NCI-H2107 treated with DMSO at 0.1 percent for 48 hours (cell line): ENCODE results near the gene FDCSP.
"Not testable (repeated sequence)": the region's sequence is repeated elsewhere in the genome, so short reads cannot be mapped to it uniquely, and the experiment has no call there.

Experiments
- DNase-seq: peaks from one replicate; lab custom pipeline; 2025; ENCODE audit not compliant: unreplicated experiment; lab: John Stamatoyannopoulos, UW

The FDCSP gene

DNA sequence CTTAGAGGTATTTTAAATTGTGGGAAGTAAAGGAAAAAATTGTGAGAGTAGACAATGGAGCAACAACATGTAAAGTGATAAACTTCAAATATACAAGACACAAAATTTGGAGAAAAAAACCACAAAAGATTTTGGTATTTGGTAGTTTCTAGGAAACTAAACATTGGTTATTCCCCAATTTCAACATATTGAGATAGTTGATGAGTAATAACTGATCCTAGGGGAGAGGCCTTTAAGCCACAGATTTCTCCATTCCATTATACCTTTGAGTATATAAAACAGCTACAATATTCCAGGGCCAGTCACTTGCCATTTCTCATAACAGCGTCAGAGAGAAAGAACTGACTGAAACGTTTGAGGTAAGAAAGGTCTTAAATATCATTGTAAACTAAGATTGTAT is at the start of gene FDCSP:
Gene FDCSP (plus strand): TSS at position 301 of the 400 bp plus-strand sequence. CDS start 5,071 bp downstream, outside the sequence.
- no peak for DNase-seq

DNA sequence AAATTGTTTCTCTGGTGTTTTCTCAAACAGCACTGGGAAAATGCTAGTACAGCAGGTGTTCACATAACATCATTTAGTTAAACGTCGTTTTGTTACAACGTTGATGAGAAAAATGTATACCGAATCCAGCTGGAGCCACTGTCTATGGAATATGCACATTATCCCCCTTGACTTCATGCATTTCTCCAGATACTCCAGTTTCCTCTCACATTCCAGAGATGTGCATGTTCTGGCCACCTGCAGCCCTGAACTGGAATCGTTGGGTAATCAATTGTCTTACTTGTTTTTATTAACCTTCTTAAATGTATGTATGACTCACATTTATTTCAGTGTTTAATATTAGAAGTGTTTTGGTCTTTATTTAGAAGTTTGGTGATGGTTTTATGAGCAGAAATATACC is 48.8 kb upstream of the FDCSP start:
- DNase-seq, result no peak

DNA sequence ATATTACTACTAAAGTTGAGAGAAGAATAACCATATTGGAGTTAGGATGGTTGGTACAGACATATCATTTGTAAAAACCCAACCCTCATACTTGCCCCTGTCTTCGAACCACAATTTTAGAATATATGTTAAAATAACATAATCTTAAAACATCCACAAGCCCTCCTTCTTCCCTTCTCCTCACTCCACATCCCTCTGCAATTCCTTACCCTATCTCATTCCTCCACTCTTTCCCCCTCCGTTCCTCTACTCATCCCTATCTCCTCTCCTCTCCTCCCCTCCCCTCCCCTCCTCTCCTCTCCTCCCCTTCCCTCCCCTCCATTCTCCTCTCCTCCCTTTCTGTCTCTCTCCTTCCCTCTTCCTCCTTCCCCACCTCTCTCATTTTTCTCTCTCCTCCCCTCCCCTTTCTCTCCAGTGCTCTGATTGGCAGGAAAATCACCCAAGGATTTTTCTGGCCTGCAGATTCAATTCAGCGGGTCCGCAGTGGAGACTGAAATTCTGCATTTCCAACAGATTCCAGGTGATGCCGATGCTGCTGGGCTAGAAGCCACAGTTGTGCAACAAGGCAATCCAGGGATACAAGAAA is 47.8 kb upstream of the FDCSP start:
- DNase-seq, result no peak

DNA sequence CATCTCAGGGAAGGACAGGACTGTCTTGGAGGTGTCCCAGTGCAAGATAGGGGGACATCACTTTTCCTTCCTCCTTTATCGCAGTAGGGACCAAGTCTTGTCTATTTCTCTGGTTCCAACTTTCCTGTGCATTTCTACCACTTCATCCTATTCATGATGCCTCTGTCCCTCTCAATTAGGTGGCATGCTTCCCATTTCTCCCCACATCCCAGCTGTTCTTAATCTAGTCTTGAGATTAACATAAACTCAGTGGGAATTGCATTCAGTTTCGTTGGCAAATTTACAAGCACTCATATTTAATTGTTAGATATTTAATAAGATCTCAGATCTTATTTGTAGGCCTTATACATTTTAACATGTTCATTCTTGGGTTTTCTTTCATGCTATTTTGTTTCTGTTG is 46.1 kb upstream of the FDCSP start:
- DNase-seq, result no peak

DNA sequence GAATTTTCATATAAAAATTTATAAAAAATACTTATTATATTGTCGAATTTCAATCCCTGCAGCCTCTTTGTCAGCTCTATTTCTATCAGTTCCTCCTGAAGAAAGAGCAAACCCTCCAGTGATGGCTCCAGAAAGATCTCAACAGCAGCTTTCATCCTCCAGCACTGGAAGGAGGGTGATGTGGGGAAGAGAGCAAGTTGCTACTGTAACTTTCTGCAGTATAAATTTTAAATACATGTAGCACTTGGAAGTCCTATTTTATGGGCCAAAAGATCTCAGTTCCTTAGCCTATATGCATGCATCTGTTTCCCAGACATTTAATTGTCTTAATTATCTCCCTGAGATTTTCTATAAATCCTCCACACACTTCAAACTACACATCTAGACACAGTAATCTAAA is 44.1 kb upstream of the FDCSP start:
- no peak for DNase-seq

DNA sequence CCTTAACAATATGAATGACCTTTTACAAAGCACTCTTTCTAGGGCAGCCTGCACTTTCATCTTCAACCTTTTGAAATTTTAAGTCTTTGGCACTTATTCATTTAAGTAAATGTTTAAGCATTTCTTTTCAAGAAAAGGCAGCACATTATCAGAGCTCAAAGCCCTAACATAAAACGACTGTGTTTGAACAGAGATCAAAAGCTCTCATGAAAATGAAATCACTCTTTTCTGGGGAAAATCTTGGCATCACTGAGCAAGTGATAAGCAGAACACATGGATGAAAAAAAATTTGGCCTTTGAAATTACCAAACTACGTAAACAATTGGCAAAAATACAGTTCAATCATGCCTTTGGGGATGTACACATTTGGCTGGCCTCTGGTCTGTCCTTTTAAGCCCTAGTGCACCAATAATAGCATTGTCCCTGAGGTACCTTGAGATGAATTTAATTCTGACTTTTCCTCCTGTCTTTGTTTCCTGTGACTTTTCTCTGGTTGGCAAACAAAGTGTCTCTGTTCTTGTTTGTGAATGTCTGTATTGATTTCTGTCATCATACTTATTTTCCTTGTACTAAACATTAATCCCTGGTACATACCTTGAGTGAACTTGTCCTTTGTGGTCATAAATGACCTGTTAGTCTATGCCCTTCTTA is 43.3 kb upstream of the FDCSP start:
- DNase-seq, result no peak

DNA sequence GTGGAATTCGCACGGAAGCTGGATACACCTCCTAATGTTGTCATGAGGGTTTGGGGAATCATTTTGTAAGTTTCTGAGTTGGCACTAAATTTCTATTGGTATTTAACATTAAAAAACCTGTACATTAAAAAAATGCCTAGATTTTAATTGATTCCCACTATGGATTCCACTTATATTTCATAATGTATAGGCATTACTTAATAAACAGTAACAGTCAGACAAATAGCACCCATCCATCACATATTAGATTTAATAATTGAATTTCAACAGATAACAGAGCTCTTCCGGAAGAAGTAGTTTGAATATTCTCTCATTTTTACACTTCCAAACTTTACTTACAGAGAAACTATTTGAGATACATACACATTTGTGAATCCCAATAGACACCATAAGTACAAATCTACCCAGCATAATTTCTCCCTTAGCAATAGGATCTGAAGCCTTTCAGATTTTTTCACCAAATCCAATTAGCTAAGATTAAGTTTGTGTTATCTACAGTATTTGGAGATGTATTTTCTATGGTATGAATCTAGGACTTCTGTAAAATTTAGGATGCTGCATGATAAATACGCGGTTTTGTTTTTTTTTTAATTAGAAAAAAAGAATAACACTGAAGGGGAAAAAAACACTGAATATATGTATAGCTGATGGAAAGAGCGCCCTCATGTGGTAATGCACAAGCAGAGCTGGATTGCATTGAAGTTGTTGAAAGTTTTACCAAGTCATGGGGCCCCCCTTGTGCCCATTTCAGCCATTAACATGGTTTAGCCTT is 42.6 kb upstream of the FDCSP start:
- DNase-seq, result peak; percentile 1

DNA sequence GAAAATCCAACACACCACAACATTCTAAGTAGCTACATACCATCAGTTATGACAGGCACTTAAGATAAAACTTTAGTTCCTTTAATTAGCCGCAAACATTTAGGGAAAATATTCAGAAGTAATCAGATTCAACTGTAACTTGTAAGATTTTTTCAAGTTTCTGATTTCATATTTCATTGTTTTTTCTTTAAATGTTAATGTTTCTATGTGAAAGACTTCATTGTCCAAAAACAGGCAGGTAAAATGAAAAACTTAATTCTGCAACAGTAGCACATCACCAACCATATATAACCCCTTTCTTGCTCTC is 42.0 kb upstream of the FDCSP start:
- no peak for DNase-seq

DNA sequence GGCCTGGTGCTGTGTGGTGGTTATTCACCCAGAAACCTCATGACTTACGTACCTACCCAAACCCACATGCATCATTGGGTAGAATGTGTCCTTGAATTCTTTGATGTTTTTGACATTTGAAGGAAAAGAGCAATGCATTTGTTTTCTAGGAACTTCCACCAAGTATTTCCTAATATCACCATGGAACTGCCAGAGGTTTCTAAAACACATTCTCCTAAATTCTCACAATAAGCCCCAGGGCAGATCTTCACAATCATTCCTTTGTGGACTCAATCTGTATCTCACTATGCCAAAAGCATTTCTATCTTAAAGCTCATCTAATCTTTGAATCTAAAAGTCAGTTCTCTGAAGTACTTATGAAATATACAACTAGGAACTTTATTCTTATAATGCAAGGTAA is 38.7 kb upstream of the FDCSP start:
- DNase-seq, result no peak

DNA sequence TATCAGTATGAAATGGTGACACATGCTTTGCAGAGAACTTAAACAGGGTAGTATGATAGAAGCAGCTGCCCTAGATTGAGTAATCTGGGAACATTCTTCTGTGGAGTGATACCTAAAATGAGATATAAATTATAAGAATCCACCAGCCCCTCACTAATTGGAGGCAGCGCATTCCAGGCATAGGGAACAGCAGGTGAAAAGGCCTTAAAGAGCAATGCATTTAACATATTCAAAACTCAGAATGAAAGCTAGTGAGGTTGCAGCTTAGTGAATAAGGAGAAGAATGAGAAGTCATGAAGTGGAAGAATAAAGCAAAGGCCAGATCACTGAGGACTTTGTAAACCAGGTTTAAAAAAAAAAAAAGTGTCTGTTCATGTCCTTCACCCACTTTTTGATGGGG is 35.3 kb upstream of the FDCSP start:
- DNase-seq, result no peak

DNA sequence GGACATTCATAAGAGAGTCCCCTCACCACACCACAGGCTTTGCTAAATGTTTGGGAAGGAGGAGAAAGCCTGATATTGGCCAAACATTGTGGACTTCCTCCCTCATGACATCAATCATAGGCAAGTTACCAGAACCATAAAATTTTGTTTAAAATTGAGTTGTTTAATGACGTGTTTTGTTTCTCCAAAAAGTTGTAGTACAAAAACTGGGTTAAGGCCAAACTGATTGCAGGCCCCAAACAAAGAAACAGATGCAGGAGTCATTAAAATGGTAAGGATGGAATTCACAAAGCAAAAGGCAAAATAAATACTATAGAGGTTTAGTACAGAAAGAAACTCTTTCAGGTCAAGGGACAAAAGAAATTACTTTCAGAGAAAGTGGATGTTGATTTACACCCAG is 34.3 kb upstream of the FDCSP start:
- no peak for DNase-seq

DNA sequence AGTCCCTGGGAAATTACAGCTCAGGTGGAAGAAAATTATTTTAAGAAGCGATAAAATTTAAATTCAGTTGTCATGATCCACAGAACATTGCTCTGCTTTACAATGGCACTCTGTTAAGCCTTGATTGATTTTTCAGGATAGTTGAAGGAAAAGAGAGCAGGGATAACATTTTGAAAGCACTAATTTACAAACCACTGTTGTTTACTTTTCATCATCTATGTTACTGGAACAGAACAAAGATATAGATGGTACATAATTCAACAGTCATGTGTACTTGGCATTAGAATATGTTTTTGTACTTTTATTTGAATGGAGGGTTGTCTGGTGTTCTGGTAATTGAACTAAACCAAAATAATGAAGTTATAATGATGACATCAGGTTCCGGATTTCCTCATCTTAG is 33.0 kb upstream of the FDCSP start:
- no peak for DNase-seq

DNA sequence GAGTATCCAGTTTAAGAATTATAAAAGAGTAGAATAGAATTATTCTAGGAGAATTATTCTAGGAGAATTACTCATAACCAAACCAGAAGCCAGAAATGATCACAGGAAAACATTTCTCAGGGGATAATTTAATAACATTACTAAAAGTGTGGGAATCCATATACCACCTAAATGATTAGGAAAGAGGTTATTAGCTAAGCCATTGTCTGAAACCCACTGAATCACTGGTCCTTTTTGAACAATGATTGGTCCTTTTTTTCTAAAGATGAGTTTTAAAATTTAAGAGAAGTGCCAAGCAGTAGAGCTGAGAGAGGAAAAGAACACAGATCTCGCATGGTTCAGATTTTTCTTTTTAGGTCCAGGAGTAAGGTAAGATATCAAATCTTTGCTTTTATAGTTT is 30.5 kb upstream of the FDCSP start, which contains the start of gene ODAM:
Gene ODAM (plus strand): TSS at position 301 of the 400 bp plus-strand sequence. CDS start 819 bp downstream, outside the sequence.
- no peak for DNase-seq

DNA sequence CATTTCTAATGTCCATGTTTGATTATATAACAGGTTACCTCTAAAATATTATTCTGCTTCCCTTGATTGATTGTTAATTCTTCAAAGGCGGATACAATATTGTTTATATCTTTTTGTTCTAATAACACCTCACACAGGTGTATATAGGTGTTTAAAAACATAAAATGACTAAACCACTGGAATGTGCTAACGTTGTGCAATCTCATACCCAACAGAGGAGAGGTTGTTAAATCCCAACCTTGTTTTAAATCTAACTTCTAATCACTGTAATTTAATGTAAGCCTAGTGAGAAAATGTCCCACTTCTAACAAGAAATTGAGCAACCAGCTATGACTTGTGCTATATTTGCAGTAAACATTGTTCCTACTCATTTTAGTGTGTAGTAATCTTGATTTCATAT is 29.1 kb upstream of the FDCSP start:
- DNase-seq, result no peak

DNA sequence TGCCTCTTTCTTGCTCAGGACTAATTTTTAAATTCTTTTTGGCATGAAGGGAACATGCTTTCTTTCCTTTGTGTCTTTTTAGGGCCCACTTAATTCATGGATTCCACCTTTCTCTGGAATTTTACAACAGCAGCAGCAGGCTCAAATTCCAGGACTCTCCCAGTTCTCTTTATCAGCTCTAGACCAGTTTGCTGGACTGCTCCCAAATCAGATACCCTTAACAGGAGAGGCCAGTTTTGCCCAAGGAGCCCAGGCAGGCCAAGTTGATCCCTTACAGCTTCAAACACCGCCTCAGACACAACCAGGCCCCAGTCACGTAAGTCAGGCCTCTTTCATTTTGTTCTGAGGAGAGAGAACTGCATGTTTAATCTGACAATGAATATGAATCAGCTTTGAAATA is 28.1 kb upstream of the FDCSP start:
- DNase-seq, result no peak

DNA sequence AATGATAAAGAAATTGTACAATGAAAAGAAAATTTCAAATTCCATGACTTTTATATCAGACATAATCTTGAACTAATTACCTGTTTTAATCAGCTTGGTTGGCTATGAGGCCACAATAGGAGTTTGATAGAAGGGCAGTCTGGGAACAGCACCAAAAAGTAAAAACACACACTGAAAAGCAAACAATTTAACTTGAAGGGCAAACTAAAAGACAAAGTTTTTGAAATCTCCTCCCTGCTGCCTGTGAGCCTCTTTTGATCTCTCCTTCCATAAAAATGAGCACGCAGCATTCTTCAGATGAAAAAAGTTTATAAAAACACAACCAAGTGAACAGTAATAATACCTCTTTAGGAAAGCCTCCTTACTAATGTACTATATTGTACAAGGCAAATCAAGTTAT is 22.3 kb upstream of the FDCSP start:
- DNase-seq, result no peak

DNA sequence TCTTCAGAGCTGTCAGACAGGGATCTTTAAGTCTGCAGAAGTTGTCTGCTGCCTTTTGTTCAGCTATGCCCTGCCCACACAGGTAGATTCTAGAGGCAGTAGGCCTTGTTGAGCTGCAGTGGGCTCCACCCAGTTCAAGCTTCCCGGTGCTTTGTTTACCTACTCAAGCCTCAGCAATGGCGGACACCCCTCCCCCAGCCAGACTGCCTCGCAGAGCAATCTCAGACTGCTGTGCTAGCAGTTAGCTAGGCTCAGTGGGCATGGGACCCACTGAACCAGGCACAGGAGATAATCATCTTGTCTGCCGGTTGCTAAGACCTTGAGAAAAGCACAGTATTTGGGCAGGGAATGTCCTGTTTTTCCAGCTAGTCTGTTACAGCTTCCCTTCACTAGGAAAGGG is 13.2 kb upstream of the FDCSP start:
- DNase-seq, result not testable (repeated sequence)

DNA sequence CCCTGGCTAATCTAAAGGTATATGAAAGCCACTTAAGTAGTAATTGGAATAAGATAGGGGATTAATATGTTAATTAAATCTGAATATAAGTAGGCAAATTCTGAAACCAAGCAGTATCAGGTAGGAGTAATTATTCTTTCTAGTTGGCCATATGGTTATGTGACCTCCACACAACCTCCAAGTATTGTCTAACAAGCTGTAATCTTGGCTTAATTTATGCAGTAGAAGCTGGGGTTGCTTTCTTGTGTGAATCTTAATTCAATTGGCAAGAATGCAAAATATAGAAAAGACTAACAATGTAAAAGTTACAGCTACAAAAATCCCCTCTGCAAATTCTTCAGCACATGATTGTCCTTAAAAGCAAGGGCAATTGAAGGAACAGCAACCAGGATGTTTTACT is 9.8 kb upstream of the FDCSP start:
- DNase-seq, result not testable (repeated sequence)

DNA sequence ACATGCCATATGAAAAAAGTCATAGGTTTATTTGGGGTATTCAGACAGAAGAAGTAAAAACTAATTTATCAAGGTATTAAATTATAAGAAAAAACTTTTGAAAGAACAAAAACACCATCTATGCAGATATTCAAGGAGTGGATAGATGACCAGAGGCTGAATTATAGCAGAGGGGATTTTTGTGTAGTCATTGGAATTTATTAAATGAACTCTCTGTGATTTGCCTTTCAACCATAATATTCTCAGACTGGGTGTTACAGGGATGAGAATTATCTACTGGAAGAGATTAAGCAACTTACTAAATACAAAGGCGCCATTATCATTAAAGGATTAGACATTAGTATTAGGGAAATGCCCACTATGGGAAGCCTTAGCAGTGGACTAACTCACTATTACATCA is 9.4 kb upstream of the FDCSP start:
- not testable (repeated sequence) for DNase-seq

DNA sequence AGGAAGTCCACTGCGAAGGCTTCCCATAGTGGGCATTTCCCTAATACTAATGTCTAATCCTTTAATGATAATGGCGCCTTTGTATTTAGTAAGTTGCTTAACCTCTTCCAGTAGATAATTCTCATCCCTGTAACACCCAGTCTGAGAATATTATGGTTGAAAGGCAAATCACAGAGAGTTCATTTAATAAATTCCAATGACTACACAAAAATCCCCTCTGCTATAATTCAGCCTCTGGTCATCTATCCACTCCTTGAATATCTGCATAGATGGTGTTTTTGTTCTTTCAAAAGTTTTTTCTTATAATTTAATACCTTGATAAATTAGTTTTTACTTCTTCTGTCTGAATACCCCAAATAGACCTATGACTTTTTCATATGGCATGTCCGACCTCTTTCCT is 4.5 kb upstream of the FDCSP start:
- not testable (repeated sequence) for DNase-seq

DNA sequence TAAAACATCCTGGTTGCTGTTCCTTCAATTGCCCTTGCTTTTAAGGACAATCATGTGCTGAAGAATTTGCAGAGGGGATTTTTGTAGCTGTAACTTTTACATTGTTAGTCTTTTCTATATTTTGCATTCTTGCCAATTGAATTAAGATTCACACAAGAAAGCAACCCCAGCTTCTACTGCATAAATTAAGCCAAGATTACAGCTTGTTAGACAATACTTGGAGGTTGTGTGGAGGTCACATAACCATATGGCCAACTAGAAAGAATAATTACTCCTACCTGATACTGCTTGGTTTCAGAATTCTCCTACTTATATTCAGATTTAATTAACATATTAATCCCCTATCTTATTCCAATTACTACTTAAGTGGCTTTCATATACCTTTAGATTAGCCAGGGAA is 4.1 kb upstream of the FDCSP start:
- not testable (repeated sequence) for DNase-seq

DNA sequence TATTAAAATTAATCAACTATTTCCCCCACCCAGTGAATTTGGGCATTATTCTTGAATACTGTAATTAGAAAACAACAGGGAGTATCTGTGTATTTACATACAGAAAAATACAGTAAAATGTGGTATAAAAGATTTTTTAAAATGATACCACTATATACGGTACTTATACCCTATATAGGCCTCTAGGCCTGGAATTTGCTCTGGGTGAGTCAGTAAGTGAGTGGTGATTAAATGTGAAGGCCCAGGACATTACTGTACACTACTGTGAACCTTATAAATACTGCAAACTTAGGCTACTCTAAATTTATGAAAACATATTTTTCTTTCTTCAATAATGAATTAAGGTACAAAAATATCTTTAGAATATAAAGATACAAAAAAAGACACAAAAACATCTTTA is 10.2 kb downstream of the FDCSP start:
- no peak for DNase-seq
